K562 (cell line): ENCODE measurements around the gene ITGA11. TPM values are rescaled to one million over a fixed set of nuclear protein-coding genes. Genes with fewer than 3 reads are reported as not detected.
A peak's percentile ranks its signal among the peaks of the same experiment; 100 is the strongest.

Experiments used
- ATF6 ChIP-seq: sonication (generic); formaldehyde crosslinking; IDR thresholded peaks from 2 replicates; pipeline ENCODE4 v1.4.0; 2020; ENCODE audit warnings: mild to moderate bottlenecking, missing genetic modification reagents
- BRF2 ChIP-seq: IDR thresholded peaks from 3 replicates; pipeline ENCODE4 v1.6.1; 2011; ENCODE audit warnings: borderline replicate concordance, mild to moderate bottlenecking; ENCODE audit not compliant: insufficient read length, insufficient read depth
- CBX8 ChIP-seq: fragments of 200-600 bp; sonication (generic); IDR thresholded peaks from 2 replicates; pipeline ENCODE4 v1.6.1; 2012; ENCODE audit warnings: borderline replicate concordance, mixed run types, low read depth, mild to moderate bottlenecking, moderate library complexity, mixed read lengths, low read length, control low read depth, inconsistent platforms; ENCODE audit not compliant: poor library complexity, severe bottlenecking; ENCODE audit errors: extremely low read depth
- CHD2 ChIP-seq: IDR thresholded peaks from 2 replicates; pipeline ENCODE4 v1.6.1; 2011; ENCODE audit warnings: low read depth, low read length
- ETV6 ChIP-seq, 3 experiments: fragments of 150-350 bp in 1 of 3; sonication (generic) in 1 of 3; formaldehyde crosslinking in 1 of 3; IDR thresholded peaks; 2 replicates each; pipeline versions ENCODE4 v1.6.1 to v1.8.0; 2014 to 2022; ENCODE audit warnings: borderline replicate concordance in 2 of 3, low read depth in 2 of 3, antibody characterized with exemption in 1 of 3, low read length in 1 of 3, mild to moderate bottlenecking in 1 of 3, missing genetic modification reagents in 1 of 3
- JUND ChIP-seq, 2 experiments: IDR thresholded peaks; 2 replicates in 1 of 2; 3 replicates in 1 of 2; pipeline ENCODE4 v1.6.1; 2011; ENCODE audit warnings: borderline replicate concordance in 2 of 2, low read depth in 2 of 2, low read length in 2 of 2, improper control_type of control experiment in 1 of 2, missing biosample characterization in 1 of 2, missing genetic modification characterization in 1 of 2, missing genetic modification reagents in 1 of 2
- KLF16 ChIP-seq: IDR thresholded peaks from 2 replicates; pipeline ENCODE4 v1.6.1; 2016; ENCODE audit warnings: antibody characterized with exemption
- PKNOX1 ChIP-seq: fragments of 450-650 bp; IDR thresholded peaks from 2 replicates; pipeline ENCODE4 v1.6.1; 2016
- PML ChIP-seq: IDR thresholded peaks from 2 replicates; pipeline ENCODE4 v1.6.1; 2012; ENCODE audit warnings: low read length, inconsistent platforms
- PRDM10 ChIP-seq: fragments of 450-650 bp; IDR thresholded peaks from 2 replicates; pipeline ENCODE4 v1.6.1; 2018; ENCODE audit not compliant: partially characterized antibody
- RBBP5 ChIP-seq: fragments of 200-600 bp; sonication (generic); IDR thresholded peaks from 2 replicates; pipeline ENCODE4 v1.6.1; 2012; ENCODE audit warnings: borderline replicate concordance, mild to moderate bottlenecking, low read length, control low read depth, inconsistent platforms; ENCODE audit not compliant: insufficient read depth, poor library complexity, severe bottlenecking
- RBFOX2 ChIP-seq: fragments of 200-400 bp; formaldehyde crosslinking; IDR thresholded peaks from 2 replicates; pipeline ENCODE4 v1.6.1; 2017; ENCODE audit warnings: low read depth, mild to moderate bottlenecking, low read length, moderate library complexity
- SMC3 ChIP-seq: conservative IDR thresholded peaks from 2 replicates; pipeline ENCODE4 v1.6.1; 2011; ENCODE audit warnings: low read depth, low read length, improper control_type of control experiment; ENCODE audit not compliant: insufficient read depth
- SOX6 ChIP-seq: fragments of 450-650 bp; IDR thresholded peaks from 2 replicates; pipeline ENCODE4 v1.6.1; 2014; ENCODE audit warnings: mild to moderate bottlenecking
- ZNF41 ChIP-seq: fragments of 250-450 bp; sonication (Bioruptor Pico); conservative IDR thresholded peaks from 2 replicates; pipeline ENCODE4 v1.4.0; 2020; ENCODE audit warnings: mild to moderate bottlenecking
- polyA plus RNA-seq, 8 experiments: library from polyadenylated mRNA; depleted of rRNA in 4 of 8; stranded (reverse) in 5 of 8; unstranded in 3 of 8; fragments of >200 nt; fragmentation: Nextera tagmentation in 2 of 8; fragmentation: Illumina TruSeq in 1 of 8; extraction: Ambion mirVana in 2 of 8; extraction: Trizol in 1 of 8; gene quantifications; 2 replicates each; pipeline versions ENCODE4 v1.2.1 to v1.2.3, GENCODE V29; 2011 to 2014; ENCODE audit warnings: inconsistent platforms in 1 of 8, missing spikeins in 1 of 8
- total RNA-seq, 7 experiments: library from RNA; depleted of rRNA in 6 of 7; stranded (reverse); fragments of >200 nt in 6 of 7; fragmentation: Illumina TruSeq in 2 of 7; extraction: Trizol in 2 of 7; gene quantifications; 2 replicates each; pipeline versions ENCODE4 v1.2.1 to v1.2.3, GENCODE V29; 2011 to 2021; ENCODE audit warnings: low replicate concordance in 1 of 7

Gene ITGA11
- total and polyA plus RNA-seq, 9 of the 15 experiments (the other 6 are each of a cell fraction or from before 2014, with no cell fraction given) = 0.01 TPM; not detected in 8

GRCh38 chr15:68277603-68278344 is 154.2 kb downstream of the ITGA11 start, which contains the start of gene FEM1B (continued):
- peak; percentile 81 for TF ChIP-seq PRDM10
- 0 out of 2 replicates have a peak, but pooled peaks have one; percentile 16 for TF ChIP-seq SOX6
- peak; percentile 99 for TF ChIP-seq RBBP5
- 0 out of 4 replicates have a peak, but pooled peaks of 1 of the 2 experiments have one; percentile 43 for TF ChIP-seq ETV6 (IDR thresholded peaks at IDR 0.05; ENCODE audit: borderline replicate concordance in 1 of 2, low read depth in 2 of 2, low read length in 1 of 2)
- TF ChIP-seq ETV6 (CRISPR knock-in tag; IDR thresholded peaks at IDR 0.05; ENCODE audit: borderline replicate concordance) = no peak
- TF ChIP-seq BRF2 = no peak
- peak; percentile 68 for TF ChIP-seq PKNOX1
- TF ChIP-seq PML = peak; percentile 26; the same call in 1 of the 2 replicates
- TF ChIP-seq SMC3 = no peak
- TF ChIP-seq KLF16 = peak; percentile 51; the same call in 1 of the 2 replicates
- no peak for TF ChIP-seq ATF6 (CRISPR knock-in tag)
- no peak for TF ChIP-seq ZNF41
- TF ChIP-seq CBX8 = no peak
- TF ChIP-seq CHD2 = 0 out of 2 replicates have a peak, but pooled peaks have one; percentile 25
- TF ChIP-seq RBFOX2 = peak; percentile 97
- 0 out of 2 replicates have a peak, but pooled peaks have one; percentile 31 for TF ChIP-seq JUND (IDR thresholded peaks at IDR 0.05; ENCODE audit: borderline replicate concordance, low read depth, low read length)
- TF ChIP-seq JUND (tag; IDR thresholded peaks at IDR 0.05; ENCODE audit: borderline replicate concordance, low read depth, low read length) = no peak
